ENCODE results near the gene STPG2. TPM values are rescaled to one million over a fixed set of nuclear protein-coding genes. Genes with fewer than 3 reads are reported as not detected.

The STPG2 gene
- total RNA-seq, 4 donors from 2014 or later, result 1.5 to 2.8 (median 2.1) TPM

DNA sequence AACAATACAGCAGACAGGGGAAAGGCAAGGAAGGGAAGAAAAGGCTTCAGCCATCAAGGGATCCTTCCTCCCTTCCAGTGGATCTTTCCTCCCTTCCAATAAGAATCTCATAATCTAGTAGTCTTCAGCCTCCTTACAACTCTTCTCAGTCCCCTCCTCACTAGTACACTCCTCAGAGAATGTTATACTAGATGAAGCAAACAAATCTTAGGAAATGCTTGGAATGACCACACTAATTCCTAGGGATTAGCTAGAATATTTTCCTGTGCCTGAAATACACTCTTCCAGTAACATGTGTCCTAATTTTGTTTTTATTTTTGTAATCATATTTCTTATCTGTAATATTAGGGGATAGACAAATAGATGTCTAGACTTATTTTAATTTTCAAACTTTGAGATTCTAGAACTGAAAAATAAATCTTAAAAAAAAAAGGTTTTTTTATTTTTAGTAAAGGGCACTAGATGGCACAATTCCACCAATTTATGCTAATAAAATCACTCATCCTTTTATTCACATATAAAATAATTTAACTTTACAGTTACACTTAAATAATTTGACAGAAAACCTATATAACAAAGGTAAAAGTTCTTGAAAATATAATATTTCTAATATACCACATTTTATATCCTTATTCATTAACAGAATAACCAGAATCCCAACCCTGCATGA is 7.0 kb upstream of the STPG2 start:
- TF ChIP-seq, protein P1, sequence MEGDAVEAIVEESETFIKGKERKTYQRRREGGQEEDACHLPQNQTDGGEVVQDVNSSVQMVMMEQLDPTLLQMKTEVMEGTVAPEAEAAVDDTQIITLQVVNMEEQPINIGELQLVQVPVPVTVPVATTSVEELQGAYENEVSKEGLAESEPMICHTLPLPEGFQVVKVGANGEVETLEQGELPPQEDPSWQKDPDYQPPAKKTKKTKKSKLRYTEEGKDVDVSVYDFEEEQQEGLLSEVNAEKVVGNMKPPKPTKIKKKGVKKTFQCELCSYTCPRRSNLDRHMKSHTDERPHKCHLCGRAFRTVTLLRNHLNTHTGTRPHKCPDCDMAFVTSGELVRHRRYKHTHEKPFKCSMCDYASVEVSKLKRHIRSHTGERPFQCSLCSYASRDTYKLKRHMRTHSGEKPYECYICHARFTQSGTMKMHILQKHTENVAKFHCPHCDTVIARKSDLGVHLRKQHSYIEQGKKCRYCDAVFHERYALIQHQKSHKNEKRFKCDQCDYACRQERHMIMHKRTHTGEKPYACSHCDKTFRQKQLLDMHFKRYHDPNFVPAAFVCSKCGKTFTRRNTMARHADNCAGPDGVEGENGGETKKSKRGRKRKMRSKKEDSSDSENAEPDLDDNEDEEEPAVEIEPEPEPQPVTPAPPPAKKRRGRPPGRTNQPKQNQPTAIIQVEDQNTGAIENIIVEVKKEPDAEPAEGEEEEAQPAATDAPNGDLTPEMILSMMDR (IDR thresholded peaks at IDR 0.05), result peak in 3 of 6 experiments; percentile 12 to 42 (median 32)
- no peak for TF ChIP-seq POLR2A (IDR thresholded peaks at IDR 0.05)
- H3K27me3 ChIP-seq, result no peaks in the 10 kb centered on the region

GRCh38 chr4:98148856-98149255 is 5.6 kb upstream of the STPG2 start:
- no peaks in the 10 kb centered on the region for H3K27me3 ChIP-seq
- no peaks in the 10 kb centered on the region for H3K9me3 ChIP-seq
- intact Hi-C loops (cut with DNase I), result no loop called here
- H3K4me3 ChIP-seq (replicated peaks in 1 of 3), result no peak overlapping the region
- H3K36me3 ChIP-seq, result no peaks in the 10 kb centered on the region
- H3K27ac ChIP-seq, result no peak overlapping the region
- no peaks in the 10 kb centered on the region for H3K4me1 ChIP-seq
- DNase-seq, result no peak
- TF ChIP-seq POLR2A (IDR thresholded peaks at IDR 0.05), result no peak
- TF ChIP-seq, protein P1 (IDR thresholded peaks at IDR 0.05), result no peak

More for the DNA sequence above, 7.0 kb upstream of the STPG2 start:
- Histone ChIP-seq H3K27ac (no peak overlapping the region), H3K4me3 (replicated peaks in 1 of 3) (no peak overlapping the region), H3K4me1 (no peaks in the 10 kb centered on the region), H3K36me3 (no peaks in the 10 kb centered on the region), H3K9me3 (no peaks in the 10 kb centered on the region)
- intact Hi-C loops (cut with DNase I), result loop anchor here (10.0 kb wide), 1 partner anchor 105 kb away; no protein-coding TSS in a partner anchor
- DNase-seq, result no peak

GRCh38 chr4:98126141-98126540 is 17.1 kb downstream of the STPG2 start:
- no peaks in the 10 kb centered on the region for H3K4me1 ChIP-seq
- intact Hi-C loops (cut with DNase I), result no loop called here
- no peak overlapping the region for H3K4me3 ChIP-seq (replicated peaks in 1 of 3)
- no peak for TF ChIP-seq POLR2A (IDR thresholded peaks at IDR 0.05)
- TF ChIP-seq, protein P1 (IDR thresholded peaks at IDR 0.05), result no peak
- H3K36me3 ChIP-seq, result no peaks in the 10 kb centered on the region
- H3K27ac ChIP-seq, result no peak overlapping the region
- no peaks in the 10 kb centered on the region for H3K27me3 ChIP-seq
- 61 to 77% methylated on average over 2 to 3 of the region's 3 CpGs for WGBS, 2 donors
- no peaks in the 10 kb centered on the region for H3K9me3 ChIP-seq
- no peak for DNase-seq

- Histone ChIP-seq H3K4me3 (replicated peaks in 1 of 3) (no peak overlapping the region), H3K9me3 (no peaks in the 10 kb centered on the region), H3K36me3 (no peaks in the 10 kb centered on the region), H3K27me3 (no peaks in the 10 kb centered on the region), H3K27ac (no peak overlapping the region), H3K4me1 (no peaks in the 10 kb centered on the region)
- 46 to 72% methylated on average over 1 to 2 of the region's 2 CpGs for WGBS, 2 donors
- intact Hi-C loops (cut with DNase I), result no loop called here
- TF ChIP-seq POLR2A (IDR thresholded peaks at IDR 0.05), result no peak
- TF ChIP-seq, protein P1 (IDR thresholded peaks at IDR 0.05), result no peak
- no peak for DNase-seq
Measured at GRCh38 chr4:98125585-98125984, 17.7 kb downstream of the STPG2 start.

- no peaks in the 10 kb centered on the region for H3K4me1 ChIP-seq
- H3K27me3 ChIP-seq, result no peaks in the 10 kb centered on the region
- WGBS, 2 donors, result 96 to 98% methylated on average over 2 of the region's 2 CpGs
- H3K36me3 ChIP-seq, result no peaks in the 10 kb centered on the region
- intact Hi-C loops (cut with DNase I), result no loop called here
- H3K27ac ChIP-seq, result no peak overlapping the region
- DNase-seq, result no peak
- no peak for TF ChIP-seq POLR2A (IDR thresholded peaks at IDR 0.05)
- TF ChIP-seq, protein P1 (IDR thresholded peaks at IDR 0.05), result no peak
- no peaks in the 10 kb centered on the region for H3K9me3 ChIP-seq
- H3K4me3 ChIP-seq (replicated peaks in 1 of 3), result no peak overlapping the region
Measured at GRCh38 chr4:98117363-98117762, 25.9 kb downstream of the STPG2 start.
